D721Med (cell line): Measurements from ENCODE around the gene RBFOX1.

Experiments
- DNase-seq: peaks from one replicate; pipeline ENCODE4 v3.0.0; 2011; ENCODE audit warnings: low spot score; ENCODE audit not compliant: insufficient read length
- FAIRE-seq: peaks from 2 replicates; lab custom pipeline; 2011; peaks lifted over from hg19 to GRCh38; lab: Jason Lieb, UNC
- CTCF ChIP-seq: IDR thresholded peaks from 2 replicates; pipeline ENCODE4 v1.5.1; 2012; ENCODE audit warnings: mild to moderate bottlenecking, control low read depth; ENCODE audit not compliant: insufficient read depth; ENCODE audit errors: missing control alignments

The RBFOX1 gene

GRCh38 chr16:7422036-7422888 is 89.6 kb downstream of the RBFOX1 start:
- no peak for FAIRE-seq
- no peak for TF ChIP-seq CTCF

GRCh38 chr16:7423434-7424044 is 90.9 kb downstream of the RBFOX1 start:
- TF ChIP-seq CTCF: no peak
- DNase-seq: no peak
- no peak for FAIRE-seq

More at GRCh38 chr16:7422036-7422888, 89.6 kb downstream of the RBFOX1 start:
- no peak for DNase-seq

GRCh38 chr16:7426161-7426560 is 93.5 kb downstream of the RBFOX1 start:
- DNase-seq (no peak), FAIRE-seq (no peak)
- no peak for TF ChIP-seq CTCF

GRCh38 chr16:7431723-7432122 is 99.1 kb downstream of the RBFOX1 start:
- no peak for TF ChIP-seq CTCF
- FAIRE-seq: no peak
- DNase-seq: no peak

- FAIRE-seq: no peak
- TF ChIP-seq CTCF: no peak
- DNase-seq: no peak
These were observed 103.7 kb downstream of the RBFOX1 start for GRCh38 chr16:7436306-7436705.

GRCh38 chr16:7437135-7437804 is 104.6 kb downstream of the RBFOX1 start:
- DNase-seq (no peak), FAIRE-seq (no peak)
- TF ChIP-seq CTCF: no peak

- DNase-seq (no peak), FAIRE-seq (no peak)
- no peak for TF ChIP-seq CTCF
These were observed 105.2 kb downstream of the RBFOX1 start for GRCh38 chr16:7437843-7438242.
